ENCODE measurements around the gene PER1. TPM values are rescaled to one million over a fixed set of nuclear protein-coding genes. Genes with fewer than 3 reads are reported as not detected.

PER1 gene
- total and polyA plus RNA-seq, 2 of the 13 experiments (the other 11 are each of a cell fraction or from before 2014, with no cell fraction given): 2.6 to 3.6 TPM

- TF ChIP-seq HNRNPH1 (optimal IDR thresholded peaks at IDR 0.05; ENCODE audit: low read depth, low read length) (no peak), SMARCC2 (IDR thresholded peaks at IDR 0.05) (no peak), DPF2 (CRISPR knock-in tag; IDR thresholded peaks at IDR 0.05; ENCODE audit: borderline replicate concordance, low read depth) (no peak), RFX1 (IDR thresholded peaks at IDR 0.05) (no peak), ZNF280B (CRISPR knock-in tag; IDR thresholded peaks at IDR 0.05; ENCODE audit: borderline replicate concordance) (no peak), ZNF740 (CRISPR knock-in tag; IDR thresholded peaks at IDR 0.05) (no peak), AKAP8 (CRISPR knock-in tag; IDR thresholded peaks at IDR 0.05) (no peak), ZNF703 (CRISPR knock-in tag; IDR thresholded peaks at IDR 0.05; ENCODE audit: borderline replicate concordance) (no peak), GLMP (CRISPR knock-in tag; IDR thresholded peaks at IDR 0.05; ENCODE audit: borderline replicate concordance) (no peak), TARDBP (CRISPR knock-in tag; IDR thresholded peaks at IDR 0.05) (no peak), BRD4 (CRISPR knock-in tag; IDR thresholded peaks at IDR 0.05) (no peak), ZNF781 (CRISPR knock-in tag; IDR thresholded peaks at IDR 0.05; ENCODE audit: borderline replicate concordance, not compliant biosample characterization) (peak; percentile 28), KMT2B (CRISPR knock-in tag; IDR thresholded peaks at IDR 0.05) (no peak), ZNF550 (CRISPR knock-in tag; IDR thresholded peaks at IDR 0.05; ENCODE audit: borderline replicate concordance) (no peak), POGK (CRISPR knock-in tag; conservative IDR thresholded peaks at IDR 0.05) (peak; percentile 6; the same call in 1 of the 2 replicates), ZNF224 (CRISPR knock-in tag; IDR thresholded peaks at IDR 0.05) (no peak), HOMEZ (CRISPR knock-in tag; IDR thresholded peaks at IDR 0.05; ENCODE audit: low read depth) (no peak), ZNF768 (CRISPR knock-in tag; IDR thresholded peaks at IDR 0.05) (peak; percentile 34; the same call in 1 of the 2 replicates), ZNF124 (CRISPR knock-in tag; IDR thresholded peaks at IDR 0.05) (peak; percentile 43; the same call in 1 of the 2 replicates), TGIF2 (CRISPR knock-in tag; IDR thresholded peaks at IDR 0.05) (no peak), POLR2A (IDR thresholded peaks at IDR 0.05; ENCODE audit: insufficient read depth in 1 of 2, low read depth in 2 of 2, low read length in 2 of 2) (no peak), SATB2 (CRISPR knock-in tag; IDR thresholded peaks at IDR 0.05) (no peak), ZNF121 (CRISPR knock-in tag; IDR thresholded peaks at IDR 0.05) (peak; percentile 57), ZIK1 (CRISPR knock-in tag; IDR thresholded peaks at IDR 0.05; ENCODE audit: borderline replicate concordance, low read depth) (no peak), IKZF1 (IDR thresholded peaks at IDR 0.05) (no peak)
Observed at GRCh38 chr17:8185582-8186445, 33.6 kb upstream of the PER1 start (continued).

All from HepG2 (cell line).